Subcutaneous adipose tissue (tissue), 4 donors: ENCODE measurements around the gene AMOTL2. TPM values are rescaled to one million over a fixed set of nuclear protein-coding genes. Genes with fewer than 3 reads are reported as not detected.

Experiments
- total RNA-seq, 4 donors: library from RNA; depleted of rRNA; stranded (reverse); fragments of >200 nt; gene quantifications; one replicate each; pipeline ENCODE4 v1.1.0, GENCODE V29; 2016
- TF ChIP-seq, protein P1 (sequence below): fragments of 450-650 bp; IDR thresholded peaks from one replicate; pipeline ENCODE4 v1.5.1; 2016; ENCODE audit warnings: low read depth, mild to moderate bottlenecking, control low read depth, antibody characterized with exemption, moderate library complexity

The AMOTL2 gene
- total RNA-seq, 4 donors from 2014 or later = 92.4 to 320 (median 137) TPM

DNA sequence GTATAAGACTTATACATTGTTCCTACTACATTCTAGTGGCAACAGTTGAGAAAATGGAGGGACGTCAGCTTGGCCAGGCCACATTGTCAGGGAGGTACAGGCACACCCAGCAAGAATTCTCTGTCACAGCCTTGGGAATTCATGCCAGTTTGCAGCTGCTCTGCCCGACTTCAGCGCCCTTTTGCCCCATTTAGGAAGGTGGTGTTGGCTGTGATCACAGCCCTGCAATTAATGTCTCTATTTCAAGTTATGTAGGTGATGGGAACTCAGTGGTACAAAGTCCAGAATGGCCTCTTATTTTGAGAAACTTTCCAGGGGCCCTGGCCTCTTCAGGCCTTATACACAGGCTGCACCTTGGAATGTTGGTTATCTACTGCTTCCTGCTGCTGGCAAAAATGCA is 26.7 kb downstream of the AMOTL2 start:
- TF ChIP-seq, protein P1, sequence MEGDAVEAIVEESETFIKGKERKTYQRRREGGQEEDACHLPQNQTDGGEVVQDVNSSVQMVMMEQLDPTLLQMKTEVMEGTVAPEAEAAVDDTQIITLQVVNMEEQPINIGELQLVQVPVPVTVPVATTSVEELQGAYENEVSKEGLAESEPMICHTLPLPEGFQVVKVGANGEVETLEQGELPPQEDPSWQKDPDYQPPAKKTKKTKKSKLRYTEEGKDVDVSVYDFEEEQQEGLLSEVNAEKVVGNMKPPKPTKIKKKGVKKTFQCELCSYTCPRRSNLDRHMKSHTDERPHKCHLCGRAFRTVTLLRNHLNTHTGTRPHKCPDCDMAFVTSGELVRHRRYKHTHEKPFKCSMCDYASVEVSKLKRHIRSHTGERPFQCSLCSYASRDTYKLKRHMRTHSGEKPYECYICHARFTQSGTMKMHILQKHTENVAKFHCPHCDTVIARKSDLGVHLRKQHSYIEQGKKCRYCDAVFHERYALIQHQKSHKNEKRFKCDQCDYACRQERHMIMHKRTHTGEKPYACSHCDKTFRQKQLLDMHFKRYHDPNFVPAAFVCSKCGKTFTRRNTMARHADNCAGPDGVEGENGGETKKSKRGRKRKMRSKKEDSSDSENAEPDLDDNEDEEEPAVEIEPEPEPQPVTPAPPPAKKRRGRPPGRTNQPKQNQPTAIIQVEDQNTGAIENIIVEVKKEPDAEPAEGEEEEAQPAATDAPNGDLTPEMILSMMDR = no peak

DNA sequence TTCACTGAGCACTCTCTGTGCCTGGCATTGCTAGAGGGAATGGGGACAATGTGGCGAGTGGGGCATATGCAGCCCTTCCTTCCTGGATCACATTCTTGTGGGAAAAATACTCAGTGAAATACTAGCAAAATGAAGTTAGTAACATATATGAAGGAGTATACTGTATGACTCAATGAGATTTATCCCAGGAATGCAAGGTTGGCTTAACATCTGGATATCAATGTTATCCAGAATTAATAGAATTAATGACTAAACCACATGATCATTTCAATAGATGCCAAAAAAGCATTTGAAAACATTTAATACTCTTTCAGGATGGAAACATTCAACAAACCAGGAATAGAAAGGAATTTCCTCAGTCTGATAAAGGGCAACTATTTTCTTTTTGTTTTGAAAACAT is 27.5 kb downstream of the AMOTL2 start:
- TF ChIP-seq, protein P1 = no peak

DNA sequence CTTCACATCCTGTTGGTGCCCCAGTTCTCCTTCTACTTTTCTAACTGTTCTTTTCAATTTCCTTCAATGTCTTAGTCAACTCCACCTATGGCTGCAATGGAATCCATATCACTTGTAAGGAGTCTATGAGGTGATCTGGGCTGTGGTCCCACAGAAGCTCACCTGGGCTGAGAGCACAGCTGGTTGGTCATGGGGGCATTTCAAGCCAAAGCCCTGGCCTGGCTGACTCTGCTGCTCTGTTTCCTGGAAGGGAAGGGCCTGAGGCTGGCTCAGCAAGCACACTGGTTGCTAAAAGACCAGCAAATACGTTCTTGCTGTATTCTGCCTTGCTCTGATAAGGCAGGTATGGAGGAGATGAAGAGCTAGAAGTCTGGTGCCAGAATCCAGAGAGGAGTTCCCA is 29.0 kb downstream of the AMOTL2 start:
- TF ChIP-seq, protein P1 = no peak

DNA sequence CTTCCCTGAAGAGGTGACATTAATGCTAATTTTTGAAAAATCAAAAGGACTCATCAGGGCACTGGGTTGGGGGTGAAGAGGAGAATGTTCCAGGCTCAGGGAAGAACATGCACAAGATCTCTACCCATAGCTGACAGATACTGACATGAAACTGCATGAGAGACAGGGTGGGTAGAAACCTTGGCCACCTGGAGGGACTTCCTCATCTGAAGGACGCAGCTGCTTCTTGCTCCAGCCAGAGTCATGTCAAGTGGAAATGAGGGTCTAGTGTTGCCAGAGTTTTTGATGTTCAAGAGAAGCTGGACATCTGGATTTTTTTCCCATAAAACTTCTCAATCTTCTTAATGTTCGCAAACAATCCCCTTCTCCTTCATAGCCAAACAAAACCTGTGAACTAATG is 29.7 kb downstream of the AMOTL2 start:
- TF ChIP-seq, protein P1 = no peak

DNA sequence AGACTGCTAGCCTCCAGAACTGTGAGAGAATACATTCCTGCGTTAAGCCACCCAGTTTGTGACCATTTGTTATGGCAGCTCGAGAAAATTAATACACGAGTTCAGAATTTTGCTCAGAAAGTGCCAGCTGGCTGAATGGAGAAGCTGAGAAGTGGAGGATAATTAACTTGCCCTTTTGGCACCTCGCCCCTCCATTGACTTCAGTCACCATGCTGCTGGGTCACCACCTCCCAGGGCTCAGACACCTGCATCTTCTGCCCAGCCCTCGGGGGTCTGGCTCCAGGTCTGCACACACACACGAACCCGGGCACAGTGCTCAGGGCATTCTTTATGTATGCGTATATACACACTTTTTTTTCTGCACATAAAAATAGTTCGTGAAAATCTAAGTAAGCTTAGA is 32.0 kb downstream of the AMOTL2 start:
- TF ChIP-seq, protein P1 = no peak

DNA sequence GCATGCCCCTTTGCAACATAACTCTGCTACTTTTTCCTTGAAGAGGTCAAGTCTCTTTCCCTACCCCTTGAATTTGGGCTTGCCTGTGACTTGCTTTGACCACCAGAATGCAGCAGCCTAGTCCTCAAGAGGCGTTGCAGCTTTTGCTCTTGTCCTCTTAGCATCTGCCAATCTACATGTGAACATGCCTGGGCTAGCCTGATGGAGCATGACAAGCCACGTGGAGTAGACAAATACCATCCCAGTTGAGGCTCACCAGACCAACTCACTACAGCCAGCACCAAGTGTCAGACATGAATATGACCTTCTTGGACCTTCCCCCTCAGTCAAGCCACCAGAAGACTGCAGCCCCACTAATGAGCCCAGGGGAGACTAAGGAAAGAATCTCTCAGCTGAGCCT is 32.9 kb downstream of the AMOTL2 start:
- TF ChIP-seq, protein P1 = no peak

DNA sequence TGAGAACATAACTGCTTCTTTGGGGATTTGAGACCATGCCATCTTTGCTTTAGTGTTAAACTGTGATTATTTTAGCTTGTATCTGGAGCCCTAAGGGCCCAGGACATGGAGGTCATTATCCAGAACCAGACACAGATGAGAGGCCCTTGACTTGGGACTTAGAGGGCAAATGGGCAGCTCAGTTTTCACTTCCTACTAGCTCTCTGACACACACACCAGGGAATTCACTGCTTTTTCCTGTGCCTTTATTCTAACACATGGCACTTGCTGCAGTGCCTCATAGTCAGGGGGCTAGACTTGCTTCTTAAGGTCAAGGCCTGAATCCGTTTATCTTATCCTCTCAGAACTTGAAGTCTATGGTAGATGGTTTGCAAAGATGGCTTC is 33.3 kb downstream of the AMOTL2 start:
- TF ChIP-seq, protein P1 = no peak
